Left cardiac atrium (tissue), 4 donors: ENCODE results near the gene SCMH1. TPM values are rescaled to one million over a fixed set of nuclear protein-coding genes. Genes with fewer than 3 reads are reported as not detected.

Experiments used
- ATAC-seq, 2 donors: fragments of 200-7000 bp; cut with Tn5 transposase; one replicate each; pipeline ENCODE4 v1.9.1; 2020; ENCODE audit warnings: mild to moderate bottlenecking in 2 of 2, moderate library complexity in 2 of 2
- DNase-seq: peaks from one replicate; pipeline ENCODE4 v3.0.0-alpha.2; 2020
- intact Hi-C, 2 donors: fragments of 100-400 bp; cut with DNase I; formaldehyde crosslinking; loops; one replicate each; pipeline versions ENCODE4 v1.14.1 to v1.15.1; 2022 to 2023
- total RNA-seq, 2 donors: library from RNA; stranded (reverse); fragmentation: NEBNext Ultra II Directional; extraction: Animal tissue kit (Norgen Biotek cat#: 25700); gene quantifications; one replicate each; pipeline ENCODE4 v1.2.1, GENCODE V29; 2021
- donor health status: DM: no; HTN: yes; CAD: no.
- donor health status: DM: no; HTN: yes; CAD: no; lungs with severe emphysema.
- donor health status: DM: yes; HTN: yes; CAD: no.
- donor health status: Dilated cardiomyopathy.

SCMH1 gene
- total RNA-seq, 2 donors from 2014 or later = 49.5 to 53.6 TPM

DNA sequence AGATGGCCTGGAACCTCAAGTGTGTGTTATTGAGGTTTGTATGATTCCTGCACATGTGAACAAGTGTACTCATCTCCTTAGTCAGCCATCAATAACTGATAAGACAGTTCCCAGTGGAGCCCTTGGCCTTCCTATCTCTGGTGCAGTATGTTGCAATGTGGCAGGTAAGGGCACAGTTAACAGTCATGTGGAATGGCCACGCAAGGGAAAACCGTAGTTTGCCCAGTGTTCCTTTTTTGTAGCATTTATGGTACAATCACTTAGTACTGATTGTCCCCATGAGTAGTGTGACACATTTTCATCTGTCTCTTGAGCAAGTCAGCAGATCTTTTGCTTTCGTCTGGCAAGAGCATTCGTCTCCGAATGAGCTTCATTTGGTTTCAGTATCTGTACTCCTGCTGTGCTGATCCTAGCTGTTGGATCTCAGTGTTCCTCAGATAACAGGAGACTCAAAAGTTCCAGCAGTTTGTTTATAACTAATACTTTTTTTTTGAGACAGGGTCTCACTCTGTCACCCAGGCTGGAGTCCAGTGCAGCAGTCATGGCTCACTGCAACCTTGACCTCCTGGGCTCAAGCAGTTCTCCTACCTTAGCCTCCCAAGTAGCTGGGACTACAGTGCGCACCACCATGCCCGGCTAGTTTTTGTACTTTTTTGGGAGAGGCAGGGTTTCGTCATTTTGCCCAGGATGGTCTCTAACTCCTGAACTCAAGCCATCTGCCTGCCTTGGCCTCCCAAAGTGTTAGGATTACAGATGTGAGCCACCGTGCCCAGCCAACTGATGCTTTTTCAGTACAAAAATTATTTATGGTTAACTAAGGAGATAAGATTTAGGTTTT, 254.4 kb downstream of the SCMH1 start:
- ATAC-seq (peak in 1 of 2 donors; percentile 14), DNase-seq (no peak)
- intact Hi-C loops = no loop called here

DNA sequence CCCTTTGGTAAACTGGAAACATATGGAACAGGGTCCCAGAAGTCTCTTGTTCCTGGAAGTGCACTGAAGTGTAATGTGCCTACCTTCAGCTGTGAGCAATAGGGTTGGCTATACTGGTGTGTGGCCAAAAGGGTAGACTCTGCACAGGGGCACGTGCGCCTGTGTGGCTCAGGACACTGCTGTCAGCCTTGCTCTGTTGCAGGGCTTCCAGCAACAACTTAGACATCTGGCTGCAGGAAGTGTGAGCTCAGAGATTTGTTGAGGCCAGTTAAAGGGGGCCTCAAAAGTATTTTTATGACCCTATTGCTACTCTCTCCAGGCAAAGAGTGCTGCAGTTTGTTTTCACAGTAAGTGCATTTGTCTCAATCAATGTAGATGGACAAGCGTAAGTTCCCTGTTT, 255.2 kb downstream of the SCMH1 start:
- intact Hi-C loops = no loop called here
- DNase-seq (no peak), ATAC-seq (peak; percentile 14 to 62)

DNA sequence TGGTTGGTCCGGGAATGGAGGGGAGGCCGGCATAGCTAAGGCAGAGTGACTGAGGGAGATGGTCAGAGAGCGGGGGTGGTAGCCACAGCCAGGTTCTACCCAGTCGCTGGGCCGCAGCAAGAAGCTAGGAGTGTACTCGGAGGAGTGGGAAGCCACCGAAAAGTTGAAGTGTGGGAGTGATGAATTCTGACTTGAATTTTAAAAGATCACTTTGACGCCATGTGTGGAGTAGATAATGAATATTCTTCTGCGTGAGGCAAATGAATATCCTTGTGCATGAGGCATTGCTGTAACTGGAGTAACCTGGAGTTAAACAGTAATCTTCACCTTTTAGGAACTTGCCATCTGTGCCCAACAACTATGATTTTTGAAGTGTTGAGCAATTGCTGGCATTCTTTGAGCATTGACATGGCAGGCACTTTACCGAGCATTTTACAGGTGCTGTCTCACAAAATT, 255.8 kb downstream of the SCMH1 start:
- intact Hi-C loops = no loop called here
- ATAC-seq (no peak), DNase-seq (no peak)

DNA sequence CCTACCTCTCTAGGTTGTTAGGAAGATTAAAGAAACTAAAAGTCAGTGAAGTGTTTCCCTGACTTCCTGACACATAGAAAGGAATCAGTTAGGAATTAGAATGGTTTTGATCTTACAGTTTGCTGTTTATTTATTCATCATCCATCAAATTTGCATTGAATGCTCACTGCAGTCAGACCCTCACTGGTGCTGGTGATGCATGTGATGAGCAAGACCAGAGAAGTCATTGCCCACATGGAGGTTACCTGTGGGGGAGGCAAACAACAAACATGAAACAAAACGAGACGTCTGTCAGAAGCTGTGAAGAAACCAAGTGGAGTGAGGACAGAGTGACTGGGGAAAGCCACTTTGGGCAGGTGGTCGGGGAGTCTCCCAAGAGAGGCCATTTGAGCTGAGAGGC, 256.2 kb downstream of the SCMH1 start:
- ATAC-seq = no peak
- intact Hi-C loops = no loop called here
- DNase-seq = no peak

DNA sequence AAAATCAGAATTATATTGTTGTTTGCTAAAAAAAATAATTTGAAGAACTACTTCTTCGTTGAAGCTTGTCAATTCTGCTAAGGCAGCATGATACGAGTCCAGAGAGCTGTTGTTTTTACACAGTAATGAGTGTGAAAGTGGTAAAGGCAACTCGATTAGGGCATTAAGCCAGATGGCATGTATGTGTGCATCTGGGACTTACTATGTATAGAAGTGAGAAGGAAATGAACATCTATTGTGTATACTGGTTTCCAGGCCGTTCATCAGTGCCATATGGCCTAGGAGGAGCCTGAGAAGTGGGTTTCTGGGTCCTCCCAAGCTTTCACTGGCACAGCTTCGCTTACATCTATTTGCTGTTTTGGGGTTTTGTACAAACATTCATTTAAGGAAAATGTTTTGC, 256.9 kb downstream of the SCMH1 start:
- ATAC-seq = no peak
- intact Hi-C loops = no loop called here

DNA sequence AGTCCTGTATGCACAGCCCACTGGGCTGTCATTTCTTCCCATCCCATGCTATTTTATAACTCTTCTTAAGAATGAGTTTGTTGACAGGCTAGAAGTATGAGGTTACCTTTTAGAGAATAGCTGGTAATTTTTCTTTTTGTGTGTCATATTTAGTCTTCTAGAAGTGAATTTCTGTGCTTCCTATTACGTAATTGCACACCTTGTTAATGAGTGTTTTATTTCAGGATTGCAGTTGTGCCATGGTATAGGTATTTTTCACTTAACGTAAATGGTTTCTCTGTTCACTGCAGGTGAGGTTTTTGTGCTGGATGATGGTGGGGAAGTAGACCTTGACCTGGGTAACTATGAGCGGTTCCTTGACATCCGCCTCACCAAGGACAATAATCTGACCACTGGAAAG, 257.6 kb downstream of the SCMH1 start:
- intact Hi-C loops = no loop called here
- DNase-seq = no peak
- no peak for ATAC-seq

More for the DNA sequence above, 256.9 kb downstream of the SCMH1 start:
- no peak for DNase-seq

DNA sequence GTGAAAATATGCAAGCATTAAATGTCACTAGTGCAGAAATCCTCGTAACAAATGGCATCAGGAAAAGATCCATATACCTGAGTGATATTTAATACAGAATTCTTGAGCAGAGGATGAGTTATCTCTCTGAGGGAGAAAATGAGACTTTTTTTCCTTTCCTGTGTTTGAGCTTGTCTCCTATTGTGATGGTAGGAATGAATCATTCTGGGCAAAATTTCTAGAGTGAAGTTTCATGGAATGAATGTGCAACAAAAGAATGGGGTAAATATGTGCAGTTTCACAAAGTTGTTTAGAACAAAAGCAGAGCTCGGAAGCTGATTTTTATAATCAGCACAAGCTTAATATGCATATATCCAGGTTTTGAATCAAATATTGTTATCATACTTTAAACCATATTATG, 258.0 kb downstream of the SCMH1 start:
- ATAC-seq = no peak
- intact Hi-C loops = no loop called here
- DNase-seq = no peak

DNA sequence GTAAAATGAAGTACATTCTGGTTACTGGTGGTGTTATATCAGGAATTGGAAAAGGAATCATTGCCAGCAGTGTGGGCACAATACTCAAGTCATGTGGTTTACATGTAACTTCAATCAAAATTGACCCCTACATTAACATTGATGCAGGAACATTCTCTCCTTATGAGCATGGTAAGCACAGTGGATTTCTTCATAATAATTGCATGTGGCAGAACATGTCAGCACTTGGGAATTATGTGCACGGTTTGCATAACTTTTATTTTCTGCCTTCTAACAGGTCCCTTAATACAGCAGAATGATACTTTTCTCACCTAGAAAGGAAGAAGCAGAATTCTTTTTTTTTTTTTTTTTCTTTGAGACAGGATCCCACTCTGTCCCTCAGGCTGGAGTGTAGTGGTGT, 258.8 kb downstream of the SCMH1 start:
- DNase-seq (no peak), ATAC-seq (no peak)
- intact Hi-C loops = no loop called here

DNA sequence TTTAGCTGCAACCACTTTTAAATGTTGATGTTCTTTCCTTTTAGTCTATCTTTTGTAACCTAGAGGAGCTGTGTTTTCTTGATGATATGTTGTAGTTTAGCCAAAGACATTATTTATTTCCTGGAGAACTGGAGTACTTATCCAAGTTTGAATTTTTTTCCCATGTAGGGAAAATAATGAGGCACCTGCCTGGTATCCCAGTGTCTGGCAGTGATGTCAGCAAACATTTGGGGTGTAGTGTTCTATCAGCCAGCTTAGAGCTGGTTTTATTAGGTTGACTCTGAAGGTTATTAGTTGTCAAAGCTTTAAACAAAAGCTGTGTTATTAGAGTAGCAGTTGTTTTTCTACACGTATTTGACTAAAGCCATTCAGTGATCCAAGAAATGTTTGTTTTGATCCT, 259.4 kb downstream of the SCMH1 start:
- intact Hi-C loops = no loop called here
- DNase-seq = no peak
- ATAC-seq = no peak

DNA sequence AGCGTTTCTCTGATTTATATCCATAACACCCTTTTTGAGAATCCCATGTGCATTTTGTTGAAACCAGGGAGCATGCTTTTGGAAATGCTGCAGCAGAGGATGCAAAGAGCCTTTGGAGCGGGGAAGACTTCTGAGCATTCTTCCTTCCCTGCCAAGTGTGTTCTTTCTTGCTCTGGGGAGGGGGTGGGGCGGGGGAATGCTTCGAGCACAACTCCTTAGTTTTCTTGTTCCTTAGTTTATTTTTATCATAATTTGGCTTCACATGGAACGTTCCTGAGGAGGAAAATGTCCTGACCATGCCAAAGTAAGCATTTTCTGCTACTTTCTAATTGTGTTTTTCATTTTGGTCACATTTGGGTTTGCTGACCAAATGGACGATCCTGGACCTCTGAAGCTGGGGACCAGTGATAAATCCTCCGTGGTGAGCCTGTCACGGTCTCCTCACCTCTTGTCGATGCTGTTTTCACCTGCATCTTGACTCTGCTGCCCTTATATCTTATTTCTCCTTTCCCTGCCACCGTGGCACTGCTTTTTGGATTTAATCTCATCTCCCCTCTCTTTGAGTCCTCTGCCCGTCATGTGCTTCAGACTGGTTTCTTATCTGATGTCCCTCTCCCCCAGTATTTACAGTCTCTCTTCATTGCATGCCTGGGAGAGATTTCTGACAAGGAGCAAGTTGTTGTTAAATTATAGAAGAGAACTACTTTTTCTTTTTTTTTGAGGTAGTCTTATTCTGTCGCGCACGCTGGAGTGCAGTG, 260.2 kb downstream of the SCMH1 start:
- ATAC-seq = no peak
- DNase-seq = no peak
- intact Hi-C loops = no loop called here

DNA sequence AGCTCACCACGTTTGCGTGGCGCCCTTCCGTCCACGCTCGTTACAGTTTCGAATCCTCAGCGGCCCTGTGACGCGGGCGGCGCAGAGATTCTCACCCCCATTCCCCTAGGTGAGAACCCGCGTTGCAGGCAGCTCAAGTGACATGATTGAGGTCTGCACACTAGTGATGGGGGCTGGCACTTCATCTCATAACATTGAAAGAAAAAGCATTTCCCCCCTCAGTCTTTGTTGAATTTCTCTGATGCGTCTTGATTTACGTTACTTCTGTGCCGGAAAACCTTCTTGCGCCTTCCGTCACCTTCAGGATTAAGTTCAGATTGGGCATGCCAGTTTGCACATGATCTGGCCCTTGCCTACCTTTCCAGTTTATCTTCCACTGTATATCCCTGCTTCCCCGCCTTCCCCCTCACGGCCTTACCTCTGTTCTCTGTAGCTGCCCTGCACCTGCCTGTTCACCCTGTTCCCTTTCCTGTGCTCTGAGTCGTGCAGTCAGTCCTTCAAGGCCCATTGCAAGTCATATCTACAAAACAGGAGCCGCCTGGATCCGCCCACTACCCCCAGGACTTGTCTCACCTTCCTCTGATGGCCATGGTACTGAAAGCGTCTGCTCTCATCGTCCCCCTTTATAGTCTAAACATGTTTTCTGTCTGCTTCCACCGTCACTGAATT, 261.5 kb downstream of the SCMH1 start:
- ATAC-seq (no peak), DNase-seq (peak; percentile 37)
- intact Hi-C loops = no loop called here

DNA sequence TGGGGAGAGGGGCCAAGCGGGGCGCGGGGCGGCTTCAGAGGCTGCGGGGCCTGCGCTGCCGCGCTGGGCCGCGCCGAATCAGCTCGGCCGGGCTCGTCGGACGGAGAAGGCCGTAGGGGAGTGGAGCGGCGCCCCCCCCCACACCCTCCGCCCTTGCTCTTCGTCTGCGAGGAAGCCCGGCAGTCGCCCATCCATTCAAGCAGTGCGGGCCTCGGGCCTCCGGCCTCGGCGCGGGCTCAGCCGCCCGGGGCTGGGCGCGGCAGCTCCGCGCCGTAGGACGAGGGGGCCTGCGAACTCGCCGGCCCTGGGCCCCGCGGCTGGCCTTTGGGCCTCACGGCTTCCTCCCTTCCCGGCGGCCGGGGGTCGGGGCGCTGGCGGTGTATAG, 262.0 kb downstream of the SCMH1 start:
- intact Hi-C loops = no loop called here
- DNase-seq (no peak), ATAC-seq (peak in 1 of 2 donors; percentile 9)

DNA sequence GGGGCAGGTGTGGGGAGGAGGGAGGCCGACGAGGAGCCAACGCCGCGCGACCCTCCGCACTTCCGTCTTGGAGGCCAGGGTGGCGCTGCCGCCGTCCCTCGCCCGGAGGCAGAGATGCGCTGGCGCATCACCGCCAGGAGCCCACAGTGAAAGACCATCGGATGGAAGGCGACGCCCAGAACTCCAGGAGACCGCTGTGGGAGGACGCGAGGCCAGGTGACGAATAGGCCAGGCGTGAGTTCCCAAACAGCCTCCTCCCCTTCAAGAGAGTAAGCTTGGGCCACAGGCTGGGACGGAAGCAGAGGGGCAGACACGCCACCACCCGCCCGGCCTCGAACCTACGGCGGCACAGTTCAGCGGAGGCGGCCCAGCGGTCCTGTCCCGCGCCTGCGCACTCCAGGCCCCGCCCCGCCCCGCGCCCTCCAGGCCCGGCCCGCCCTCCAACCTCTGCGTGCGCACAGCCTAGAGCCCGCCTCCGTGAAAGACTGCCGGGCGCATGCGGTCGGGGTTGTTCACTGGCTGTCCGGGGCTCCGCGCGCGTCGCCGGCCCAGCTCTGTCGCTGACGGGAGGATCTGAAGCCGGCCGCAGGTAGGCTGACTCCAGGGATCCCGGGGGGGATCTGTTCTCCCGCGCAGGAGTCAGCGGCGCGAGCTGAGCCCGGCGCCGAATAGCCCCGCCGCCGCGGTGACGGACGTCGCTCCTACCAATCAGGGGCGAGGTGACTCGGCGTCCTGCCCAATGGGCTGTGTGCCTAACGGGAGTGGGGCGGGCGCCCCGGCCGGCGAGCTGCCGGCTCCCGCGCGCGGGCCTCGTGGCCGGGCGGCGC, 262.7 kb downstream of the SCMH1 start, which contains the start of gene CTPS1:
TSS of gene CTPS1 (plus strand) at position 456 of the 827 bp plus-strand sequence. CDS start 3,595 bp downstream, outside the sequence.
- DNase-seq (peak; percentile 96), ATAC-seq (peak; percentile 94 to 96)
- intact Hi-C loops = no loop called here

DNA sequence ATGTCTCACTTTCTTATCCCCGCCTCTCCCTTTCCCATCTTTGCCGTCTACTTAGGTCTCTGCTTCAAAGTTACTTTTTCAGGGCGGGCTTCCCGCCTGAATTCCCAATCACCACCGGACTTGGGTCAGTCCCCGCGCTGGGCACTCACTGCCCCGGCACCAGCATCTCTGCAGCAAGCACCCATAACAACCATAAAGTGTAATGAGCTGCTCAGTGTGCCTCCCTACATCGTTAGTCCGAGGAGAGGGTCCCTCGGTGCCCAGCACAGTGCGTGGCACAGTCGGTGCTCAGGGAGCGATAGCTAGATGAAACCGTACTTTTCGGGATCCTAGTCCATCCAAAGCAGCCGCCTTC, 263.2 kb downstream of the SCMH1 start:
- ATAC-seq (no peak), DNase-seq (no peak)
- intact Hi-C loops = no loop called here

DNA sequence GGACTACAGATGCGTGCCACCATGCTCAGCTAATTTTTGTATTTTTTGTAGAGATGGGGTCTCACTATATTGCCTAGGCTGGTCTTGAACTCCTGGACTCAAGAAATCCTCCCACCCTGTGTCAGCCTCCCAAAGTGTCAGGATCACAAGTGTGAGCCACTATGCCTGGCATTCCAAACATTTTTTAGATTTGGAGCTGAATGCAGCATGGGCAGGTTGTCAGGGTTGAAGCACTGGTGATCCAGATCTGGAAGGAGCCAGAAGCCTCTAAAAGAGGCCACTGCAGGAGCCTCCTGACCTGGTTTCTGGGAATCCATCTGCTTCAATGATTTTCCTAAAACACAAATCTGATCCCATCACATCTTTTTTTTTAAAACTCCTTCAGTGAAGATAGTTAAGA, 264.4 kb downstream of the SCMH1 start:
- ATAC-seq (no peak), DNase-seq (no peak)
- intact Hi-C loops = no loop called here
